ENCODE results near the gene MLLT3. TPM values are rescaled to one million over a fixed set of nuclear protein-coding genes. Genes with fewer than 3 reads are reported as not detected.

The MLLT3 gene
- total and polyA plus RNA-seq, 2 donors: 21.8 to 46.2 TPM

- H3K27ac ChIP-seq (ENCODE audit: low read depth in 1 of 2, low read length in 1 of 2): no peak overlapping the region
- no peak overlapping the region for H3K4me3 ChIP-seq (ENCODE audit: low read length in 2 of 2)
- H3K4me1 ChIP-seq (ENCODE audit: control insufficient read depth in 2 of 2, insufficient read depth in 2 of 2, low read length in 2 of 2): no peaks in the 10 kb centered on the region
- H3K36me3 ChIP-seq (ENCODE audit: control insufficient read depth in 2 of 2, insufficient read depth in 2 of 2, low read length in 1 of 2): no peaks in the 10 kb centered on the region
- DNase-seq (ENCODE audit: low read depth in 6 of 9, low spot score in 9 of 9): no peak
- H3K27me3 ChIP-seq (ENCODE audit: control insufficient read depth in 2 of 2, insufficient read depth in 1 of 2, low read length in 1 of 2): no peaks in the 10 kb centered on the region
- H3K9me3 ChIP-seq (ENCODE audit: control insufficient read depth in 2 of 2, insufficient read depth in 1 of 2, low read length in 1 of 2): no peaks in the 10 kb centered on the region
Measured at GRCh38 chr9:20447291-20447690, 175.0 kb downstream of the MLLT3 start.

DNA sequence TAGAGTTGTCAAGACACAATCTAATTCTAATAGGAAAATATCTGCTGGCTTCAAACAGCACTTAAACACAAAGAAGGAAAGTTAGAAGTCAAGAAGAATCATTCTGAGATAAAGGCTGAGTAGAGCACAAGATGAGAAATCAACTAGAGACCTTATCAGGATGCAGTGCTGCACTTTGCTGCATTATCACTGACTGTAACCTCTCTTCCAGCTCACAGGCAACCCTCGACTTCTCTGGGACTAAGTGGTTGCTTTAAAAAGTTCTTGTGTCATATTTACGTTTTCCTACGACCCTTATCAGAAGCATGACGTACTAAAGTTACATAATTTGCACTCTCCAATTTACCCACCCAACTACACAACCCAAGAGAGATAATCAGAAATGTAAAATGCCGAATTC lies 176.1 kb downstream of the MLLT3 start:
- WGBS: 95% methylated on average over 5 of the region's 5 CpGs
- Histone ChIP-seq H3K27me3 (ENCODE audit: control insufficient read depth in 2 of 2, insufficient read depth in 1 of 2, low read length in 1 of 2) (no peaks in the 10 kb centered on the region), H3K9me3 (ENCODE audit: control insufficient read depth in 2 of 2, insufficient read depth in 1 of 2, low read length in 1 of 2) (no peaks in the 10 kb centered on the region), H3K27ac (ENCODE audit: low read depth in 1 of 2, low read length in 1 of 2) (no peak overlapping the region), H3K36me3 (ENCODE audit: control insufficient read depth in 2 of 2, insufficient read depth in 2 of 2, low read length in 1 of 2) (no peaks in the 10 kb centered on the region), H3K4me3 (ENCODE audit: low read length in 2 of 2) (no peak overlapping the region), H3K4me1 (ENCODE audit: control insufficient read depth in 2 of 2, insufficient read depth in 2 of 2, low read length in 2 of 2) (no peaks in the 10 kb centered on the region)
- DNase-seq (ENCODE audit: low read depth in 6 of 9, low spot score in 9 of 9): no peak

GRCh38 chr9:20442461-20443319 lies 179.6 kb downstream of the MLLT3 start:
- H3K27me3 ChIP-seq (ENCODE audit: control insufficient read depth in 2 of 2, insufficient read depth in 1 of 2, low read length in 1 of 2): no peaks in the 10 kb centered on the region
- peaks cover 0 to 7% of the 10 kb centered on the region in 2 donors for H3K36me3 ChIP-seq (ENCODE audit: control insufficient read depth in 2 of 2, insufficient read depth in 2 of 2, low read length in 1 of 2)
- 96% methylated on average over 3 of the region's 3 CpGs for WGBS

GRCh38 chr9:20441711-20442423 lies 180.4 kb downstream of the MLLT3 start:
- H3K36me3 ChIP-seq (ENCODE audit: control insufficient read depth in 2 of 2, insufficient read depth in 2 of 2, low read length in 1 of 2): peaks cover 0 to 7% of the 10 kb centered on the region in 2 donors
- H3K27ac ChIP-seq (ENCODE audit: low read depth in 1 of 2, low read length in 1 of 2): no peak overlapping the region
- peak in 1 of 9 donors; percentile 10 for DNase-seq (ENCODE audit: low read depth in 6 of 9, low spot score in 9 of 9)
- H3K4me1 ChIP-seq (ENCODE audit: control insufficient read depth in 2 of 2, insufficient read depth in 2 of 2, low read length in 2 of 2): no peaks in the 10 kb centered on the region
- H3K4me3 ChIP-seq (ENCODE audit: low read length in 2 of 2): no peak overlapping the region
- no peaks in the 10 kb centered on the region for H3K27me3 ChIP-seq (ENCODE audit: control insufficient read depth in 2 of 2, insufficient read depth in 1 of 2, low read length in 1 of 2)
- H3K9me3 ChIP-seq (ENCODE audit: control insufficient read depth in 2 of 2, insufficient read depth in 1 of 2, low read length in 1 of 2): no peaks in the 10 kb centered on the region
- WGBS: 55% methylated on average over 4 of the region's 4 CpGs

More at GRCh38 chr9:20442461-20443319, 179.6 kb downstream of the MLLT3 start:
- Histone ChIP-seq H3K4me3 (ENCODE audit: low read length in 2 of 2) (no peak overlapping the region), H3K4me1 (ENCODE audit: control insufficient read depth in 2 of 2, insufficient read depth in 2 of 2, low read length in 2 of 2) (no peaks in the 10 kb centered on the region), H3K27ac (ENCODE audit: low read depth in 1 of 2, low read length in 1 of 2) (no peak overlapping the region), H3K9me3 (ENCODE audit: control insufficient read depth in 2 of 2, insufficient read depth in 1 of 2, low read length in 1 of 2) (no peaks in the 10 kb centered on the region)
- no peak for DNase-seq (ENCODE audit: low read depth in 6 of 9, low spot score in 9 of 9)

GRCh38 chr9:20441166-20441565 lies 181.1 kb downstream of the MLLT3 start:
- peaks cover 0 to 7% of the 10 kb centered on the region in 2 donors for H3K36me3 ChIP-seq (ENCODE audit: control insufficient read depth in 2 of 2, insufficient read depth in 2 of 2, low read length in 1 of 2)
- H3K27me3 ChIP-seq (ENCODE audit: control insufficient read depth in 2 of 2, insufficient read depth in 1 of 2, low read length in 1 of 2): no peaks in the 10 kb centered on the region
- H3K4me3 ChIP-seq (ENCODE audit: low read length in 2 of 2): no peak overlapping the region
- H3K9me3 ChIP-seq (ENCODE audit: control insufficient read depth in 2 of 2, insufficient read depth in 1 of 2, low read length in 1 of 2): no peaks in the 10 kb centered on the region
- DNase-seq (ENCODE audit: low read depth in 6 of 9, low spot score in 9 of 9): no peak
- H3K27ac ChIP-seq (ENCODE audit: low read depth in 1 of 2, low read length in 1 of 2): no peak overlapping the region
- H3K4me1 ChIP-seq (ENCODE audit: control insufficient read depth in 2 of 2, insufficient read depth in 2 of 2, low read length in 2 of 2): no peaks in the 10 kb centered on the region
- 20% methylated on average over 4 of the region's 4 CpGs for WGBS

DNA sequence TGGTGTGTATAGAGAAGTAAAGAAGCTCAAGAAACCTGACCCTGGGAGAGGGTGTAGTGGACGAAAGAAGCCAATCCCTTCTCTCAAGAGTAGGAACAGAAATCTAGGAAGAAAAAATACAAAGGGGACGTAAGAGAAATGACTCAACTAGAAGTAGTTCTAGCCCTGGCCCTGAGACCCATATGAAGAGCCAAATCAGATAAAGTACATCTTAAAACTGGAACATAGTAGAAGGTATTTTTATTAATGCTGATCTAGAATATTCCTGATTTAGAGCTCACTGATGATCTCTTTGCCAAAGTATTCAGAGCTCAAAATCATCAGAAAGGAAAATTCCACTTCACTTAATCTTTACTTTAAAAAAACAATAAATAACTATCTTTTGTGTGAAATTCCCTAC lies 184.8 kb downstream of the MLLT3 start:
- H3K27ac ChIP-seq (ENCODE audit: low read depth in 1 of 2, low read length in 1 of 2): no peak overlapping the region
- DNase-seq (ENCODE audit: low read depth in 6 of 9, low spot score in 9 of 9): no peak
- peaks cover 0 to 7% of the 10 kb centered on the region in 2 donors for H3K36me3 ChIP-seq (ENCODE audit: control insufficient read depth in 2 of 2, insufficient read depth in 2 of 2, low read length in 1 of 2)
- no peaks in the 10 kb centered on the region for H3K27me3 ChIP-seq (ENCODE audit: control insufficient read depth in 2 of 2, insufficient read depth in 1 of 2, low read length in 1 of 2)
- H3K9me3 ChIP-seq (ENCODE audit: control insufficient read depth in 2 of 2, insufficient read depth in 1 of 2, low read length in 1 of 2): no peaks in the 10 kb centered on the region
- H3K4me1 ChIP-seq (ENCODE audit: control insufficient read depth in 2 of 2, insufficient read depth in 2 of 2, low read length in 2 of 2): no peaks in the 10 kb centered on the region
- WGBS: 97% methylated on average over 2 of the region's 2 CpGs
- no peak overlapping the region for H3K4me3 ChIP-seq (ENCODE audit: low read length in 2 of 2)

DNA sequence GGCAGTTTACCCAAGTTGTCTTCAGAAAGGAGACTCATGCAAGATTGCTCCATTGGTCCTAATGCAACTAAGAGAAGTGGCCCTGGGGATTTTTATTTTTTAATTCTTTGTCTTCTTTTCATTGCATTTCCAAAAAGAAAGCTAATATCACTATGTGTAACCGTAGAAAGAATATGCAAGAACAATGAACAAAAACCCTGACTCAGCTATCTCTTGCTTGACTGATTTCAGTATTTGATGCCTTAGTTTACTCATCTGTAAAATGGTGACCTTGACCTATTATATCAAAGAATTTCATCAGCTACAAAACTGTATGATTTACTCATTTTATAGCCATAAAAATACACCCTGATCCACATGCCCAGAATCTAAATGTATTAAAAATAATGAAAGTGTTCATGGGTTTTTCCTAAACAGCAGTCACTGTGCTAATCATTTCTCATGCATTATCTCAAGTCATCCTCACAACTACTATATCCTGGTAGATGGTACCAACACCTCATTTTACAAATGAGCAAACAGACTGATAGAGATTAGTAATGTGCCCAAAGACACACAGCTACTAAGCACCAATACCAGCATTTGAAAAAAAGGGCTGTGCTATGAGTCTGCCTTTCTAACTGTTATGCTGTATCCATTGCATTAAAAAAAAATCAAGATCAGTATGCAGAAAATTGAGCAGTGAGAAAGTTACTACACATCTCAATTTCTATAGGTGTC lies 185.7 kb downstream of the MLLT3 start:
- no peak overlapping the region for H3K4me3 ChIP-seq (ENCODE audit: low read length in 2 of 2)
- H3K4me1 ChIP-seq (ENCODE audit: control insufficient read depth in 2 of 2, insufficient read depth in 2 of 2, low read length in 2 of 2): no peaks in the 10 kb centered on the region
- 96% methylated on average over 1 of the region's 1 CpG for WGBS
- H3K9me3 ChIP-seq (ENCODE audit: control insufficient read depth in 2 of 2, insufficient read depth in 1 of 2, low read length in 1 of 2): no peaks in the 10 kb centered on the region
- H3K27ac ChIP-seq (ENCODE audit: low read depth in 1 of 2, low read length in 1 of 2): no peak overlapping the region
- peaks cover 0 to 7% of the 10 kb centered on the region in 2 donors for H3K36me3 ChIP-seq (ENCODE audit: control insufficient read depth in 2 of 2, insufficient read depth in 2 of 2, low read length in 1 of 2)
- DNase-seq (ENCODE audit: low read depth in 6 of 9, low spot score in 9 of 9): no peak
- H3K27me3 ChIP-seq (ENCODE audit: control insufficient read depth in 2 of 2, insufficient read depth in 1 of 2, low read length in 1 of 2): no peaks in the 10 kb centered on the region

DNA sequence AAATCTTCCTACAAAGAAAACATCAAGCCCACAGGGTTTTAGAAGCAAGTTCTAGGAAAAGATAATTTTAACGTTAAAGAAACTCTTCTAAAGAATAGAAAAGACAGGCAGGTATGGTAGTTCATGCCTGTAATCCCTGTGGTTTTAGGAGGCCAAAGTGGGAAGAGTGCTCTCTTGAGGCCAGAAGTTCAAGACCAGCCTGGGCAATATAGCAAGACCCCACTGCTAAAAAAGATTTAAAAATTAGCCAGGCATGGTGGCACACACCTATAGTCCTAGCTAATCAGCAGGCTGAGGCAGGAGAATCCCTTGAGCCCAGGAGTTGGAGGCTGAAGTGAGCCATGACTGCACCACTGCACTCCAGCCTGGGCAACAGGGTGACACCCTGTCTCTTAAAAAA lies 193.3 kb downstream of the MLLT3 start:
- 99% methylated on average over 1 of the region's 1 CpG for WGBS
- Histone ChIP-seq H3K27ac (ENCODE audit: low read depth in 1 of 2, low read length in 1 of 2) (no peak overlapping the region), H3K36me3 (ENCODE audit: control insufficient read depth in 2 of 2, insufficient read depth in 2 of 2, low read length in 1 of 2) (no peaks in the 10 kb centered on the region), H3K27me3 (ENCODE audit: control insufficient read depth in 2 of 2, insufficient read depth in 1 of 2, low read length in 1 of 2) (no peaks in the 10 kb centered on the region), H3K4me1 (ENCODE audit: control insufficient read depth in 2 of 2, insufficient read depth in 2 of 2, low read length in 2 of 2) (no peaks in the 10 kb centered on the region), H3K9me3 (ENCODE audit: control insufficient read depth in 2 of 2, insufficient read depth in 1 of 2, low read length in 1 of 2) (no peaks in the 10 kb centered on the region), H3K4me3 (ENCODE audit: low read length in 2 of 2) (no peak overlapping the region)
- DNase-seq (ENCODE audit: low read depth in 6 of 9, low spot score in 9 of 9): no peak

- Histone ChIP-seq H3K4me1 (ENCODE audit: control insufficient read depth in 2 of 2, insufficient read depth in 2 of 2, low read length in 2 of 2) (no peaks in the 10 kb centered on the region), H3K27me3 (ENCODE audit: control insufficient read depth in 2 of 2, insufficient read depth in 1 of 2, low read length in 1 of 2) (no peaks in the 10 kb centered on the region), H3K36me3 (ENCODE audit: control insufficient read depth in 2 of 2, insufficient read depth in 2 of 2, low read length in 1 of 2) (no peaks in the 10 kb centered on the region), H3K4me3 (ENCODE audit: low read length in 2 of 2) (no peak overlapping the region), H3K9me3 (ENCODE audit: control insufficient read depth in 2 of 2, insufficient read depth in 1 of 2, low read length in 1 of 2) (no peaks in the 10 kb centered on the region), H3K27ac (ENCODE audit: low read depth in 1 of 2, low read length in 1 of 2) (no peak overlapping the region)
- DNase-seq (ENCODE audit: low read depth in 6 of 9, low spot score in 9 of 9): no peak
- WGBS: 100% methylated on average over 1 of the region's 1 CpG
Measured at GRCh38 chr9:20427359-20427758, 194.9 kb downstream of the MLLT3 start.

All from thymus (tissue), 11 donors.